ENCODE data around the gene ULBP1.
"Not testable (repeated sequence)": the region's sequence is repeated elsewhere in the genome, so short reads cannot be mapped to it uniquely, and the experiment has no call there.

ULBP1 gene

DNA sequence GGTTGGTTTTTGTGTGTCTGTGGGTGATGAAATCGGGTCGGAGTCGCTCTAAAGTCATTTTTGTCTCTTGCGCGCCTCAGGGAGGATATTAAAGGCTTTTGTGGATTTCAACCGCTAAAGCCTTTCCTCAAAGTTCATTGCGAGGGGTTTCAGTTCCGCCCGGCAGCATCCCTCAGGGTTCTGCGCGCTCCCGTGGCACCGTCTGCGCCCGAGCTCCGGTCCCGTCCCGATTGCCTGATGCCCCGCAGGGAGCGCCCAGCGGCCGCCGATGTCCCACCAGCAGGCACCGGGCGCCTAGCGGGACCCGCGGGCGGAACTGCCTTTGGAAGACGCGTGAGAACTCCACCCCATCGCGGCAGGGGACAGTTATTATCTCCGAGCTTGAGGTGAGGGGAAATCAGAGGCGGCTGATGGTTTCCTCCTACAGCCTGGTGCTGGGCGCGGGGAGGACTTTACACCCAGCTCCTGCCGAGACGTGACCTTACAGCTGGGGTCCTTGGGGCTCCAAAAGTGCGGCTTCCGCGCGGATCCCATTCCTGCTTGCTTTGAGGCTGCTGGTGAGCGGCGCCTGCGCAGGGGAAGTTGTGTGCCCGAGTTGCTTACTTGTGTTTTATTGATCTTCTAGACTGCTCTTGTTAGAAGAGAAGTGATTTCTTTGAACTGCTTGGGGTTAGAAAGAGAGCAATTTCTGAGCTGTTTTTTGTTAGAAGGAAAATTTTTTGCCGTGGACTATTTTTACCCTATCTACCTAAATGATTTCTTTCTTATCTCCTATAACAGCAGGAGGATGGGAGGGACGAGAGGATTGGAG lies 27.1 kb downstream of the ULBP1 start:
- TF ChIP-seq, protein P1, sequence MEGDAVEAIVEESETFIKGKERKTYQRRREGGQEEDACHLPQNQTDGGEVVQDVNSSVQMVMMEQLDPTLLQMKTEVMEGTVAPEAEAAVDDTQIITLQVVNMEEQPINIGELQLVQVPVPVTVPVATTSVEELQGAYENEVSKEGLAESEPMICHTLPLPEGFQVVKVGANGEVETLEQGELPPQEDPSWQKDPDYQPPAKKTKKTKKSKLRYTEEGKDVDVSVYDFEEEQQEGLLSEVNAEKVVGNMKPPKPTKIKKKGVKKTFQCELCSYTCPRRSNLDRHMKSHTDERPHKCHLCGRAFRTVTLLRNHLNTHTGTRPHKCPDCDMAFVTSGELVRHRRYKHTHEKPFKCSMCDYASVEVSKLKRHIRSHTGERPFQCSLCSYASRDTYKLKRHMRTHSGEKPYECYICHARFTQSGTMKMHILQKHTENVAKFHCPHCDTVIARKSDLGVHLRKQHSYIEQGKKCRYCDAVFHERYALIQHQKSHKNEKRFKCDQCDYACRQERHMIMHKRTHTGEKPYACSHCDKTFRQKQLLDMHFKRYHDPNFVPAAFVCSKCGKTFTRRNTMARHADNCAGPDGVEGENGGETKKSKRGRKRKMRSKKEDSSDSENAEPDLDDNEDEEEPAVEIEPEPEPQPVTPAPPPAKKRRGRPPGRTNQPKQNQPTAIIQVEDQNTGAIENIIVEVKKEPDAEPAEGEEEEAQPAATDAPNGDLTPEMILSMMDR (conservative IDR thresholded peaks at IDR 0.05; ENCODE audit: low read depth, low read length), result no peak
- no peak for DNase-seq (ENCODE audit: low read depth)
- H3K4me3 ChIP-seq (ENCODE audit: low read depth, low read length), result no peak overlapping the region

DNA sequence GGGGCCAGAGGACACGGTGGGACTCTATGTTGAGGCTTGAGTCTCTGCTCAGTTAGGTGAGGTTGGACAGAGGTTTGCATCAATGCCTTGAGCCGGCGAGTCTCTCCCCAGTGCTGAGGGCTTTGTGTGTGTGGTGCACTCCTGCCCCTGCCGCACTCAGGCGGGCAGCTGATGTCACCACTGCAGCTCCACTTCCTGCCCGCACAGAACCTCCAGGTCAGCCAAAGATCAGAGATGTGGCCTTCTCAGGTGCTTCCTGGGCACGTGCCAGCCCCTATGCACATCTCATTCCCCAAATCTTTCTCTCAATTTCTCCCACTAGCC lies 27.7 kb downstream of the ULBP1 start:
- H3K4me3 ChIP-seq (ENCODE audit: low read depth, low read length); DNase-seq (ENCODE audit: low read depth): not testable (repeated sequence)

DNA sequence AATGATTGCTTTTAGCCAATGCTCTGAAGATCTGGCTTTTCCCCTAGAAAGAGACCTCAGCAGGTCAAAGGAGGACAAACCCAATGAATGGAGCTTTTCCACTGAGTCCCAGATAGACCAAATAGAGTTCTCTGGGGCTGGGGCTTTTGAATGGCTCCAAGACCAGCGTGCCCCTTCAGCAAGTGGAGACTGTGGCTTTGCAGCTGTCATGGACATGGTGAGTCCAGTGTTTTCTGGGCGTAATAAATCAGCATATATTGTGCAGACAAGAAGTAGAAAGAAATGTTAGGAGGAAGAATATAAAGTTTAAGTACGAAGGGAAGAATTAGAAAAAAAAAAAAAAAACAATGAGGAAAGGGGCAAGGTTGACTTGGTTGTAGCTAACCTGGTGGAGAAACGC lies 28.1 kb downstream of the ULBP1 start:
- no peak for DNase-seq (ENCODE audit: low read depth)
- TF ChIP-seq, protein P1 (conservative IDR thresholded peaks at IDR 0.05; ENCODE audit: low read depth, low read length), result no peak
- H3K4me3 ChIP-seq (ENCODE audit: low read depth, low read length), result no peak overlapping the region

DNA sequence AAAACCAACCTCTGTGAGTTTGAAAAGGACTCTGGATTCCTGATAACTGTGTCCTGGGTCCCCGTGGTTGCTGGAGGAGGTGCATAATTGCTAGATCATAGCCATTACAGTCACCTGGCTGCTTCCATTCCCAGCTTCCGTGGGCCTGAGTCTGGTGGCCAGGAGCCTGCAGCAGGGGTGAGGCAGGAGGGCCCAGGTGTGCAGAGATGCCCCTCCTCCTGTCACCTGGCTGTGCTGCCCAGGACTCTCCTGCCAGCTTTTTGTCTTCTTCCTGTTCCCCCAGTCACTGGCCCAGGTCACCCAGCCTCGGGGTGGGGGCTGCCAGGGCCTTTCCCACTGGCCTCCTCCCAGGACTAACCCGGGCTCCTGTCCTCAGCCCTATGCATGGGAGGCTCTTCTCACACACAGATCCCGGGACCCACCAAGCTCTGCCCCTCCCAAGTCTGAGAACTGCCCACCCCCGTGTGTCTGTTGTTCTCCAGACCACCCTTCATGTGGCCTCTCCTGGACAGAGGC lies 31.6 kb downstream of the ULBP1 start:
- TF ChIP-seq, protein P1 (conservative IDR thresholded peaks at IDR 0.05; ENCODE audit: low read depth, low read length), result no peak

DNA sequence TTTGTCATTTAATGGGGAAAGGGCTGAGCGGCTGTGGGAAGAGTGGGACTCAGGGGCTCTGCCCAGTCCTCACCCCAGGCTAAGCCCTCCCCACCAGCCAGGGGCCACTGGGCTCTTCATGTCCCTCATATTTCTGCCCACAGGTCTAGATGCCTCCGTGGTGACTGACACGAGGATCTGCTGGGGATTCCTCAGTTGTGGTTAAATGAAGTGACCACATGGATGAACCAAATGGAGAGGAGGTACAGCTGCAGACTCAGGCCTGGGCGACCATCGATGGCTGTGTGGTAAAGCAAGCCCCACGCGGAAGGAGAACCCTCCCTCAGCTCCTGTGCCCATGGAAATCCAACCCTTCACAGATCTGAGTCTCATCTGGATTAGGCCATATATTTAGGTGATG lies 32.2 kb downstream of the ULBP1 start:
- H3K4me3 ChIP-seq (ENCODE audit: low read depth, low read length), result no peak overlapping the region
- DNase-seq (ENCODE audit: low read depth), result no peak
- TF ChIP-seq, protein P1 (conservative IDR thresholded peaks at IDR 0.05; ENCODE audit: low read depth, low read length), result no peak

More for the DNA sequence above, 31.6 kb downstream of the ULBP1 start:
- DNase-seq (ENCODE audit: low read depth), result no peak
- no peak overlapping the region for H3K4me3 ChIP-seq (ENCODE audit: low read depth, low read length)

DNA sequence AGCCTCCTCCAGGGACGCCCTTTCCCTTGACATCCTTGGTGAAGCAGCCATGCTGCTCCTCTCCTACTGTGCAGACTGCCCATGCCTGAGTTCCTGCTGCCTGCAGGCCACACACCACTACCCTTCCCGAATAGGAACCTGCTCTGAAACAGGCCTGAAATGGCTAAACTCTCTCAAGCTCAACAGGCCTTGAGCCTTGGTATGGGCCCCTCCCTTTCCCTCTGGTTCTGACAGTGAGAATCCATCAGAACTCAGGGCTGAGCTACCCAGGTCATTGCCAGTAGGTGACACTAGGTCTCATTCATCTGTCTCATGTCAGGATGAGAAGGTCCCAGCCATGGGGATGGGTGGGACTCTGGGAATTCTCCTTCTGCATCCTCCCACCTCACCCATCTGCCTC lies 35.9 kb downstream of the ULBP1 start:
- H3K4me3 ChIP-seq (ENCODE audit: low read depth, low read length), result no peak overlapping the region
- no peak for DNase-seq (ENCODE audit: low read depth)

DNA sequence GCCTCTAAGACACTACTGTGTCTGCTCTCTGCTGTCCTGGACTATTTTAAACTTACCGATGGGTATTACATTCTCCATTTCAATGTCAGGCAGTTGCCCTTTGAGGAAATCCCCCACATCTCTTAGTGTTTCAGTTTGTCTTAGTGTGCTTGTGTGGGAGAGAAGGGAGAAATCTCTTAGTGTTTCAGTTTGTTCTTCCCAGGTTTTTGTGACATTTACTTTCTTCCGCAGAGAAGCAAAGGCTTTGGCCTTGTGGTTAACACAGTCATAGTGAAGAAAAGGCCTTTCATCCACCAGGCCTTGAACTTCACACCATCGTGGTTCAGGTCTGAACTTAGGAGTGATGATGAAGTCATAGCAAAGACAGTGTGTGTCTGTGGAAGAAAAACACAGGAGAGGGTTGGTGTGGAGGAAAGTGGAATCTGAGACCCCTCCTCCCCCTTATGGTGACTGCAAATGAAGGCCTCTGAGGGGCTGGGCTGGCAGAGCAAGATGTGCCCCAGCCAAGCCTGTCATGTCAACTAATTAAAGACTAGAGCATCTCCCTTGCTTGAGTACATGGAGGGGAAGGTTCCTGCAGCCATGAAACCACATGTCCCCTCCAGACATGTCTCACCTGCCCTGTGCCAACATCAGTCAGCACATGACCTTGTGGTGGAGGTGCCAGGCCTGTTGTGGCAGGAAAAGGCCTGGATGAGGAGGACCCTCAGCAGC lies 37.7 kb downstream of the ULBP1 start:
- DNase-seq (ENCODE audit: low read depth), result peak; percentile 15
- H3K4me3 ChIP-seq (ENCODE audit: low read depth, low read length), result no peak overlapping the region
- TF ChIP-seq, protein P1 (conservative IDR thresholded peaks at IDR 0.05; ENCODE audit: low read depth, low read length), result no peak

More for the DNA sequence above, 35.9 kb downstream of the ULBP1 start:
- TF ChIP-seq, protein P1 (conservative IDR thresholded peaks at IDR 0.05; ENCODE audit: low read depth, low read length), result no peak

Data from choroid plexus epithelial cell (primary cell).